HG02642 (cell line): ENCODE results near the gene GLUD1.
"Not testable (repeated sequence)": the region's sequence is repeated elsewhere in the genome, so short reads cannot be mapped to it uniquely, and the experiment has no call there.

Source experiments
- ATAC-seq: cut with Tn5 transposase; IDR thresholded peaks from one replicate; pipeline ENCODE4 v1.9.1; 2021; ENCODE audit warnings: mild to moderate bottlenecking; ENCODE audit not compliant: unreplicated experiment, poor library complexity

The GLUD1 gene

GRCh38 chr10:87094373-87095235 lies at the start of gene GLUD1, which contains the start of gene SHLD2:
Gene GLUD1, minus strand, starts transcription at chr10:87094843. Its CDS starts 74 bp downstream, at chr10:87094769.
Gene SHLD2, plus strand, starts transcription at chr10:87095206. Its CDS starts 56,149 bp downstream, at chr10:87151355.
- peak; percentile 71 for ATAC-seq

DNA sequence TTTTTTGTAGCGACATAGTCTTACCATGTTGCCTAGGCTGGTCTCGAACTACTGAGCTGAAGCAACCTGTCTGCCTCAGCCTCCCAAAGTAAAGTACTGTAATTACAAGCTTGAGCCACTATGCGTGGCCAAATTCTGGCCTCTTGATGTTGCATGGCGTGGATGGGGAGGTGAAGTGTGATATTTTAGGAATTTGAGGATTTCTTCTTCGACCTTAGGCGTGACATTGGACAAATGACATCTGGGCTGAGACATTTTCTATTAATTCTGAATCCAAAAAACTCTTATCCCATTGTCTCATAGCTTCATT lies 48.4 kb upstream of the GLUD1 start:
- not testable (repeated sequence) for ATAC-seq

DNA sequence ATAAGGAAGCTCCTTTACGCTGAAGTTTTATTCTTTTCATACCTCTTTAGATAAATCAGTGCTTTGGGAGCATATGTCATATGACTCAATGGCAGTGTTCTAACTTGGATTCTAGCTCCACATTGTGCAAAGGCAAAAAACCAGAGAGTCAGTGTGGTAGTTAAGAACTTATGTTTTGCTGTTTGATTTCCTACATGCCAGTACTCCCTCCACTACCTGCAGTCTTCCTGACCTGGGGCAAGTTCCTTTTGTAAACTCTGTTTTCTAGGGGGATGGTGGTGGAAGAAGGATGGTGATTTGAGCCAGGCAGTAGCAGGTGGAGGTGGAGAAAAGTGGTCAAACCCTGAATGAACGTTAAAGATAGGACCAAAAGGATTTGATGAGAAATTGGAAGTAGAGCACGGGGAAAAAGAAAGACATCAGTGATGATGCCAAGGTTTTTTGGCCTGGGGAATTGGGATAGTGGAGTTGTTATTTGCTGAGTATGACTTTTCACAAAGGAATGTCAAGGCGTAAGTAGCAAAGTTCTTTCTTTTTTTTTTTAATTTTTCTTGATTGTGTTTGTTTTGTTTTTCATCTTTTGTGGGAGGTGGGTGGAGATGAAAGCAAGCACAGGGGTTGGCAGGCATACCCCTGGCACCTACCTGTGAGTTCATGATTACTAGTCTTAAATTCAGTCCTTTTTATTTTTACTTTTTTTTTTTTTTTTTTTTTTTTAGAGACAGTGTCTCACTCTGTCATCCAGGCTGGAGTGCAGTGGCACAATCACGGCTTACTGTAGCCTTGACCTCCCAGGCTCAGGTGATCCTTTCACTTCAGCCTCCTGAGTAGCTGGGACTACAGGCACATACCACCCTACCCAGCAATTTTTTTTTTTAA lies 47.8 kb upstream of the GLUD1 start:
- not testable (repeated sequence) for ATAC-seq

- not testable (repeated sequence) for ATAC-seq
These were observed 42.8 kb upstream of the GLUD1 start for GRCh38 chr10:87137478-87137877.

GRCh38 chr10:87134440-87134839 lies 39.8 kb upstream of the GLUD1 start:
- ATAC-seq = not testable (repeated sequence)

- not testable (repeated sequence) for ATAC-seq
These were observed 39.3 kb upstream of the GLUD1 start for GRCh38 chr10:87133936-87134335.

- ATAC-seq = not testable (repeated sequence)
These were observed 37.5 kb upstream of the GLUD1 start for GRCh38 chr10:87132176-87132575.

DNA sequence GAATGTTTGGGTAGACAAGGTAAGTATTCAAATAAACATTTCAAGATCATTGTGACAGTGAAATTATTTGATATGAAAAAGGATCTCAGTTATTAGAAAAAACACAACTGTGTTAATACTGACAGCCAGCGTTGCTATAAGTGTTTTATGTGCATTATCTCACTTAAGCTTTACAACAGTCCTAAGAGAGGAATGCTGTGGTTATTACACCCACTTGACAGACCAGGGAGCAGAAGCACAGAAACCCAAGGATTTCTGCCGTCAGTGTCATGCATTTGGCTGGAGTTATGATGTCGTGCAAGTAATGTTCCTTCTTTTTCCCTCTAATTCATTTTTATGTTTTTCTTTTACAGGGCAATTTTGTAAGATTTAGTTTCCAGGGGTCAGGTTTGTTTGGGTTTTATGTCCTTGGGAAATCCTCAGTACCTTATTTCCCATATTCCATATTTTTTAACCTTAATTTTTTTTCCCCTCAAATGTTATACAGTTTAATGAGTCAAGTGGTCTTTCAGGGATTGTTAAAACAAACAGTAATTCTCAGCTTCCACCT lies 33.0 kb upstream of the GLUD1 start:
- not testable (repeated sequence) for ATAC-seq

DNA sequence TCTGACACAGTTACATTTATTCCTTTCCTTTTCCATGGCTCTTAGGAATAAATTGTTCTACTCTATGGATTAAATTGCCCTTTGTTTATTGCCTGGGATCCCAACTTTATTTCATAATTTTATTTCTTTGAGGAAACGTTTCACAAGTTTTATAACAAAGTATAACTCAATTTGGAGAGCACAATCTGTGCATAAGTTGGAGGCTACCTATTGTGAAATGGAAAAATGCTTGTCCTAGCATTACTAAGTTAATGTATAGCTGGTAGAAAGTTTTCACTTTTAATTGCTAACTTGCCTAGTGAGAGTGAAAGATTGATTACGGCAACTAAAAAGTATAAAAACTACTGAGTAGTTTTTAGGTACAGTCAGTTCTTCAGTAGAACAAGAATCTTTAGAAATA lies 32.4 kb upstream of the GLUD1 start:
- not testable (repeated sequence) for ATAC-seq

DNA sequence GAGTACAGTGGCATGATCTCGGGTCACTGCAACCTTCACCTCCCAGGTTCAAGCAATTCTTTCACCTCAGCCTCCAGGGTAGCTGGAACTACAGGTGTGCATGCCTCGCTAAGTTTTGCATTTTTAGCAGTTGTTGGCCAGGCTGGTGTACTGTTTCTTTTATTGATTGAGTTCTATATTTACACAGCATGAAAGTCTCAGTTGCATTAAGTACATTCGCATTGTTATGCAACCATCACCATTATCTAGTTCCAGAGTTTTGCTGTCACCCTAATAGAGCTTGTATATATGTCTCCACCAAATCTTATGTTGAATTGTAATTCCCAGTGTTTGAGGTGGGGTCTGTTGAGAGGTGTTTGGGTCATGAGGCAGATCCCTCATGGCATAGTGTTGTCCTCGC lies 28.7 kb upstream of the GLUD1 start:
- not testable (repeated sequence) for ATAC-seq

GRCh38 chr10:87119029-87119428 lies 24.4 kb upstream of the GLUD1 start:
- not testable (repeated sequence) for ATAC-seq

DNA sequence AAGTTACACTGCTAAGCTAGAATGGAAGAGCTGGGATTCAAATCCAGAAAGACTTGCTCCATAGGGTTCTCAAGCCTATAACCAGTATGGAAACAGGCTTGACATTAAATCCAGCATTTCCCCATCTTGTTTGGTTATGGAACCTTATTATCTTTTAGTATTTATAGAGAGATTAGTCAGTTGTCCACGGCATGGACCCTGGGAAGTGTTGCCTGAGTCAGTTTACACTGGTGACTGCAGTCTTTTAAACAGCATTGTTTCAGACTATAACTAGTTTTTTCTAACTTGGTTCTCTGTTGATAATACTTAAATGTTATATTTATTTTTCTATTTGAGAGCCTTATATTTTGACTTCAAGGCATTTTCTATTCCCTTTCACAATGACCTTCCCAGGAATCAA lies 23.5 kb upstream of the GLUD1 start:
- not testable (repeated sequence) for ATAC-seq

DNA sequence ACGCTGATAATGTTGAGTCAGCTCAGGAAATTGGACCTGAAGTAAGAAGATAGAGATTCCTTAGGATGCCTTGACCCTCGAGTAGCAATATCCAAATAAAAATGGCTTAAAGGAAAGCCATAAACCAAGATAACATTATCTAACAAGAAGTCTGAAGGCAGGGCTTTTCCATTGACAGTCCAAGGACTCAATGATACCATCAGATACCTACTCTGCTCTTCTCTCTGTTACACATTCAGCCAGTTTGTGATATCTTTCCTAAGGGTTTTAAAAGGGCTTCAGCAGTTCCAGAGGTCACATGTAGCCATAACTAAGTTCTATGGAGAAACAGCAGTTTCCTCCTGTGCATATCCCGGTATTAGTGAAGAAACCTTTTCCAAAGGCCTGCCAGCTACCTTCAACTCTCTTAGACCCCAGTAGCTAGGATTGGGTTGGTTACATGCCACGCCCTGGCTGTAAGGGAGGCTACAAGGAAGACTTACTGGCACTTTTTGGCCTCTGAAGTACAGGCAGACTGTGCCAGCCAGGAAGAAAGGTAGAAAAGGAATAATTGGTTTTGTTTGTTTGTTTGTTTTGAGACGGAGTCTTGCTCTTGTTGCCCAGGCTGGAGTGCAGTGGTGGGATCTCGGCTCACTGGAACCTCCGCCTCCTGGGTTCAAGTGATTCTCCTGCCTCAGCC lies 10.9 kb upstream of the GLUD1 start:
- ATAC-seq = no peak

- not testable (repeated sequence) for ATAC-seq
These were observed 10.1 kb upstream of the GLUD1 start for GRCh38 chr10:87104727-87105126.

DNA sequence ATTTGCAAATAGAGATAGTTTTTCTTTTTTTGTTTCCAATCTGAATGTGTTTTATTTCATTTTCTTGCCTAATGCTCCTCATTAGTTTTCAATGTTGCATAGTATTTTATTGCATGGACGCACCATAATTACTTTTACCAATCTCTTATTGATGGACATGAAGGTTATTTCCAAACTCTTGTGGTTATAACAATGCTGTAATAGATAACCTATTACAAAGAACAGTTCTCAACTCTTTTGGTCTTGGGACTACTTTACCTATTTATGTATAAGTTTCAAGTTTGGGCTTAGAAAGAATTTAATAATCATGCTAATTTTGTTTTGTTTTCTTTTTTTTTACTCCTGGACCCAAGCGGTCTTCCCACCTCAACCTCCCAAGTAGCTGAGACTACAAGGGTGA lies 7.4 kb upstream of the GLUD1 start:
- ATAC-seq = no peak

DNA sequence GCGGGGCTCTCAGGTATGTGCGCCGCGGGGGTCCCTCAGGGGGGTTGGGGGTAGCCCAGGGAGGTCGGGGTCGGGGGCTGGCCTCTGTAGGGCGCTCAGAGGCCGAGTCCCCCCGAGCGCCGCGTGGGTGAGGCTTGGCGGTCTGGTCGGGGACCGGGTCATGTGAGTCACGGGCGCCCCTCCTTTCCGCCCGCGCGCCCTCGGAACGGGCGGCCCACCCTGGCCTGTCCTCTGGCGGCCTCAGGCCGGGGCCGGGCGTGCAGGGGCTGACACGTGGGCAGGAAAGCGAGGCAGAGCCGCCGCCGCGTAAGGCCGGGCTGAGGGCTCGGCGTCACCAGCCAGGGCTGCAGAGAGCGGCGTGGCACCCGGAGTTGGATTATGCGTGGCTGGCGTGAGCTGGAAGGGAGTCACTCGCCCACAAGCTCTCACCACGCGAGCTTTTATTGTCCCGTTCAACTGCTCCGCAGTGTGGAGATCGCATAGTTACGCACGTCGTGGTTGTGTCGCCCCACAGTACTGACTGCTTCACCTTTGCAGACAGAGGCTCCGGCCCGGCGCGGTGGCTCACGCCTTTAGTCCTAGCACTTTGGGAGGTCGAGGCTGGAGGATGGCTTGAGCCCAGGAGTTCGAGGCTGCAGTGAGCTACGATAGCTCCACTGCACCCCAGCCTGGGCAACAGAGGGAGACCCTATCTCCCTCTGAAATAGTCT lies 748 bp upstream of the GLUD1 start:
- peak; percentile 64 for ATAC-seq

DNA sequence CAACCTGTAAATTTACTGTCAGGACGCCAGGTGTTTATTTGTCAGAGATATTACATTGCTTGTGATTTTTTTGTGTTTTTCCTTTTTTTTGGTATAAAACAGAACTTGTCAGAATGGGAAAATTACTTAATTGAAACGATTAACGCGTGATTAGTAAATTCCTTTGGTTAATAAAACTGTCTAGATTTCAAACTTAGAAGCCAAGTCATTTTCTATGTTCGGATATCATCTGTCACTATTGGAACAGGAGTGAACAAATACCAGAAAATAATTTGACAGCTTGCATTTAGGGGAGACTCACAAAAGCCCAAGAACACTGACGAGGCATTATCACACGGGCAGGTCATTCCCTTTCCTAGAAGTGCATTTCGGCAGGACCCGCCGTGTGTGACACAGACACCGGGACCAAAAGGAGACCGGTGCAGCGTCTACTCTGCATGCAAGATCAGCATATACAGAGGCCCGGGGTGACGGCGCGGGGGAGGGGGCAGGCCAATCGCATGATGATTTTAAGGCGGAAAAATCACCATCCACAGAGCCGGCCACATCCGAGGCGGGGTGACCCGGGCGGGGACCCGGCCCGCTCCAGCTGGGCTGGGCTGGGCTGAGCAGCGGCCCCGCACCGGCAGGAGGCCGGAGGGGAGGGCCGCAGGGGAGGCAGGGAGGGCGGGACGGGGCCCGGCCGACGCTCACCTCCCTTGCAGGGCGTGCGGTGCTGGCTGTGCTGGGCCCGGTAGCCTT lies 841 bp downstream of the GLUD1 start:
- ATAC-seq = peak; percentile 30

DNA sequence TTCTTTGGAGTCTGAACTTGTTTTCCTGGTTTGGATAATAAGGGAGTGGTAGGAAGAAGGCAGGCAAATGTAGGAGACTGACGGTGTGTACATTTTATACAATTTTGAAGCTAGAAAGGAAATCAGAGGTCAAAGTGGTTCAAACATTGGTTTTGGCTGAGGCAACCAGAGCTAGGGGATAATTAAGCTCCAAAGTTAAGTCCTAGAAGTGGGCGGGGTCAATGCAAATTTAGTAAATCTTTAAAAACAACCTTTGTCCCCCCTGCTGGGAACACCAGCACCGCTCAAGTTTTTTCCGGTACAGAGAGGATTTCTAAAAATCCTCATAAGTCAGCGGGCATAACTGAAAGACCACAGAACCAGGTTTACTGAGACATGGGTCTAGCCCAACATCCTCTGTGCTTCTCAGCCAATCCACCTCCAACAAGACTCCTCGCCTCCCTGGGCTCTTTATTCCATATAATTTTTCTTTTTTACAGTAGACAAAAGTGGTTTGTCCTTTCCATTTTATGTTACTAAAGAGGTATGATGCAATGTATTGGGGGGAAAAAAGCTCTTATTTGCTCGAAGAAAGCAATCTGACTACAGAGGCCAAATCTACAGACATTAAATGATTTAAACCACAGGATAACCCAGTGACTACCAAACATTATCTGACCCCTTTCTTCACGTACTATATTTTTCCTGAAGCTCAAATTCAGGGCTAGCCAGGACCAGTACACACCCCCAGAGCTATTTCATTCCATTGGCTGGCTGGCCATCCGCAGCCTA lies 1.6 kb downstream of the GLUD1 start:
- no peak for ATAC-seq
